Ovary (tissue), 9 donors: Measurements from ENCODE around the gene KRT8. TPM values are rescaled to one million over a fixed set of nuclear protein-coding genes. Genes with fewer than 3 reads are reported as not detected.

ENCODE experiments used
- DNase-seq, 5 donors: peaks; one replicate each; pipeline ENCODE4 v3.0.0-alpha.2; 2019 to 2020
- H3K27ac ChIP-seq, 2 donors: fragments of 200-600 bp; one replicate each; pipeline versions ENCODE4 v1.5.1 to v1.8.0; 2019 to 2022
- H3K27me3 ChIP-seq: fragments of 200-600 bp; one replicate; pipeline ENCODE4 v1.8.0; 2022
- H3K36me3 ChIP-seq: fragments of 200-600 bp; sonication (generic); one replicate; pipeline ENCODE4 v1.5.1; 2019
- H3K4me1 ChIP-seq: one replicate; pipeline ENCODE4 v1.8.1; 2013; ENCODE audit warnings: mild to moderate bottlenecking, moderate library complexity; ENCODE audit not compliant: insufficient read depth
- H3K4me3 ChIP-seq: fragments of 200-600 bp; sonication (generic); one replicate; pipeline ENCODE4 v1.5.1; 2017
- H3K9me3 ChIP-seq, 2 donors: fragments of 200-600 bp in 1 of 2; sonication (generic) in 1 of 2; one replicate each; pipeline versions ENCODE4 v1.5.1 to v1.8.1; 2013 to 2019; ENCODE audit warnings: mild to moderate bottlenecking in 1 of 2, moderate library complexity in 1 of 2
- CTCF ChIP-seq, 3 donors: fragments of 450-650 bp in 2 of 3; fragments of 200-600 bp in 1 of 3; IDR thresholded peaks; one replicate each; pipeline versions ENCODE4 v1.5.1 to v1.8.0; 2016 to 2022; ENCODE audit warnings: antibody characterized with exemption in 3 of 3, mild to moderate bottlenecking in 1 of 3
- EP300 ChIP-seq: sonication (generic); formaldehyde crosslinking; IDR thresholded peaks from one replicate; pipeline ENCODE4 v1.6.1; 2017; ENCODE audit warnings: antibody characterized with exemption
- POLR2A ChIP-seq: fragments of 450-650 bp; IDR thresholded peaks from one replicate; pipeline ENCODE4 v1.6.1; 2017; ENCODE audit warnings: antibody characterized with exemption, mild to moderate bottlenecking, moderate library complexity
- WGBS, 3 donors: extraction: QIAGEN DNeasy Blood & Tissue Kit in 1 of 3; methylation state at CpG; one replicate each; pipeline versions ENCODE4 v1.1.5 to v1.1.7; 2013 to 2017; 5-methylcytosine and 5-hydroxymethylcytosine counted together
- intact Hi-C, 4 donors: fragments of 100-400 bp; cut with DNase I; formaldehyde crosslinking; loops; one replicate each; pipeline versions ENCODE4 v1.11.0 to v1.15.1; 2022 to 2023
- polyA plus RNA-seq, 2 donors: library from polyadenylated mRNA; stranded (reverse); fragments of 200-250 nt in 1 of 2; fragments of 350-450 nt in 1 of 2; fragmentation: Illumina TruSeq in 1 of 2; extraction: RNeasy Lipid Tissue Mini Kit (QIAGEN cat#74804) in 1 of 2; gene quantifications; one replicate each; pipeline ENCODE4 v1.2.3, GENCODE V29; 2013 to 2014
- total RNA-seq, 7 donors: library from RNA; depleted of rRNA in 2 of 7; stranded (reverse); fragments of >200 nt in 2 of 7; fragmentation: NEBNext Ultra II Directional in 3 of 7; extraction: Animal tissue kit (Norgen Biotek cat#: 25700) in 3 of 7; gene quantifications; one replicate each; pipeline versions ENCODE4 v1.1.0 to v1.2.4, GENCODE V29; 2016 to 2023
- donor health status: DM: no; HTN: no; CAD: no; lungs with moderate emphysema.
- donor health status: DM: no; HTN: no; CAD: no.
- donor health status: Bipolar disorder and iron deficiency.
- donor health status: DM: yes; HTN: yes; CAD: no.
- donor health status: DM: no; HTN: no; CAD: no.
- donor health status: DM: yes; HTN: yes; CAD: no.

Gene KRT8
- total and polyA plus RNA-seq, 9 donors, result 2.7 to 663 (median 43.7) TPM

GRCh38 chr12:52906191-52906601 lies 1.3 kb upstream of the KRT8 start:
- Histone ChIP-seq H3K4me3 (no peak overlapping the region), H3K36me3 (no peaks in the 10 kb centered on the region), H3K27me3 (no peaks in the 10 kb centered on the region), H3K4me1 (peaks cover 2% of the 10 kb centered on the region), H3K27ac (no peak overlapping the region), H3K9me3 (no peaks in the 10 kb centered on the region)
- TF ChIP-seq CTCF (IDR thresholded peaks at IDR 0.05), result no peak
- no peak for TF ChIP-seq EP300
- no peak for TF ChIP-seq POLR2A
- intact Hi-C loops, result no loop called here
- no peak for DNase-seq
- WGBS, 3 donors, result 91 to 96% (median 94%) methylated on average over 7 of the region's 7 CpGs

GRCh38 chr12:52903855-52904508 lies 894 bp downstream of the KRT8 start:
- WGBS, 3 donors, result 12 to 28% (median 18%) methylated on average over 21 to 31 of the region's 31 CpGs
- TF ChIP-seq CTCF (IDR thresholded peaks at IDR 0.05), result no peak
- no peak for TF ChIP-seq POLR2A
- TF ChIP-seq EP300, result no peak

GRCh38 chr12:52903285-52903854 lies 1.5 kb downstream of the KRT8 start:
- Histone ChIP-seq H3K4me1 (peaks cover 2% of the 10 kb centered on the region), H3K9me3 (no peaks in the 10 kb centered on the region), H3K27me3 (no peaks in the 10 kb centered on the region), H3K27ac (peak overlapping the region in 1 of 2 donors; percentile 63), H3K36me3 (no peaks in the 10 kb centered on the region), H3K4me3 (peak overlapping the region; percentile 52)
- intact Hi-C loops, result no loop called here
- TF ChIP-seq EP300, result no peak
- TF ChIP-seq CTCF (IDR thresholded peaks at IDR 0.05), result no peak
- peak; percentile 53 for TF ChIP-seq POLR2A
- DNase-seq, result peak; percentile 60 to 80 (median 72)
- WGBS, 3 donors, result 6 to 7% (median 7%) methylated on average over 32 to 34 of the region's 34 CpGs

More at GRCh38 chr12:52903855-52904508, 894 bp downstream of the KRT8 start:
- Histone ChIP-seq H3K36me3 (no peaks in the 10 kb centered on the region), H3K4me1 (peaks cover 2% of the 10 kb centered on the region), H3K27me3 (no peaks in the 10 kb centered on the region), H3K27ac (peak overlapping the region in 1 of 2 donors; percentile 63), H3K4me3 (peak overlapping the region; percentile 52), H3K9me3 (no peaks in the 10 kb centered on the region)
- intact Hi-C loops, result no loop called here
- DNase-seq, result peak; percentile 57 to 74 (median 65)

GRCh38 chr12:52901715-52902541 lies 2.9 kb downstream of the KRT8 start:
- Histone ChIP-seq H3K27me3 (no peaks in the 10 kb centered on the region), H3K9me3 (no peaks in the 10 kb centered on the region), H3K27ac (no peak overlapping the region), H3K4me1 (peaks cover 2% of the 10 kb centered on the region), H3K4me3 (no peak overlapping the region), H3K36me3 (no peaks in the 10 kb centered on the region)
- intact Hi-C loops, result no loop called here
- WGBS, 3 donors, result 79% methylated on average over 13 of the region's 13 CpGs
- TF ChIP-seq CTCF (IDR thresholded peaks at IDR 0.05) (no peak), EP300 (no peak), POLR2A (no peak)
- DNase-seq, result no peak
